H1 (cell line): Measurements from ENCODE around the gene LUC7L3. TPM values are rescaled to one million over a fixed set of nuclear protein-coding genes. Genes with fewer than 3 reads are reported as not detected.

Experiments used
- CTCF ChIA-PET: fragments of 300-600 bp; sonication (Branson Sonifier 250); formaldehyde crosslinking; loops from one replicate; lab custom pipeline; 2021; ENCODE audit not compliant: partially characterized antibody; lab: Charles Lee
- POLR2A ChIA-PET: fragments of 300-600 bp; sonication (Branson Sonifier 250); formaldehyde crosslinking; loops from one replicate; lab custom pipeline; 2021; ENCODE audit warnings: inconsistent platforms; ENCODE audit not compliant: partially characterized antibody; lab: Charles Lee
- DNase-seq, 2 experiments: peaks; one replicate each; pipeline versions ENCODE4 v3.0.0 to v3.0.0-alpha.2; 2010 to 2022; ENCODE audit warnings: low spot score in 2 of 2, low read depth in 1 of 2, mixed read lengths in 1 of 2
- FAIRE-seq: peaks from 2 replicates; lab custom pipeline; 2011; peaks lifted over from hg19 to GRCh38; lab: Jason Lieb, UNC
- H2AFZ ChIP-seq: 2 replicates; pipeline ENCODE4 v1.8.1; 2012; ENCODE audit warnings: low read length, inconsistent platforms
- H2AK5ac ChIP-seq: 2 replicates; pipeline ENCODE4 v1.6.1; 2013; ENCODE audit warnings: low read depth, low read length
- H2BK120ac ChIP-seq: replicated peaks from 2 replicates; pipeline ENCODE3; 2013; ENCODE audit warnings: low read depth, low read length, inconsistent platforms
- H2BK12ac ChIP-seq: 2 replicates; pipeline ENCODE4 v1.6.1; 2013; ENCODE audit warnings: low read depth, low read length
- H2BK15ac ChIP-seq: 2 replicates; pipeline ENCODE4 v1.6.1; 2013; ENCODE audit warnings: low read length
- H2BK20ac ChIP-seq: 2 replicates; pipeline ENCODE4 v1.6.1; 2013; ENCODE audit warnings: low read length
- H2BK5ac ChIP-seq: 2 replicates; pipeline ENCODE4 v1.6.1; 2013; ENCODE audit warnings: low read depth, low read length
- H3K14ac ChIP-seq: 2 replicates; pipeline ENCODE4 v1.6.1; 2013; ENCODE audit warnings: inconsistent platforms; ENCODE audit not compliant: insufficient read length
- H3K18ac ChIP-seq: 2 replicates; pipeline ENCODE4 v1.6.1; 2013; ENCODE audit warnings: low read length; ENCODE audit errors: extremely low read depth
- H3K23ac ChIP-seq: 2 replicates; pipeline ENCODE4 v1.6.1; 2013; ENCODE audit warnings: inconsistent platforms; ENCODE audit not compliant: insufficient read length
- H3K23me2 ChIP-seq: 2 replicates; pipeline ENCODE4 v1.6.1; 2013; ENCODE audit warnings: low read depth, low read length
- H3K27ac ChIP-seq: 2 replicates; pipeline ENCODE4 v1.6.1; 2011; ENCODE audit warnings: low read depth, low read length, inconsistent platforms
- H3K27me3 ChIP-seq, 4 experiments: replicated peaks in 1 of 4; 1 replicate in 1 of 4; 2 replicates in 3 of 4; pipeline versions ENCODE4 v1.6.1 to v1.8.1; 2011 to 2013; ENCODE audit warnings: low read length in 3 of 4, mild to moderate bottlenecking in 3 of 4, inconsistent platforms in 2 of 4, mixed read lengths in 2 of 4, moderate library complexity in 1 of 4; ENCODE audit not compliant: control insufficient read depth in 3 of 4, insufficient read depth in 3 of 4; ENCODE audit errors: extremely low read depth in 1 of 4
- H3K36me3 ChIP-seq, 4 experiments: 2 replicates each; pipeline versions ENCODE4 v1.6.1 to v1.8.1; 2011 to 2013; ENCODE audit warnings: mild to moderate bottlenecking in 4 of 4, low read length in 3 of 4, moderate library complexity in 2 of 4, control low read depth in 1 of 4, inconsistent platforms in 1 of 4; ENCODE audit not compliant: insufficient read depth in 4 of 4, control insufficient read depth in 2 of 4
- H3K4ac ChIP-seq: replicated peaks from 2 replicates; pipeline ENCODE3; 2013; ENCODE audit warnings: low read length, low read depth, mixed read lengths, inconsistent platforms; ENCODE audit not compliant: insufficient read length
- H3K4me1 ChIP-seq, 4 experiments: replicated peaks in 1 of 4; 1 replicate in 1 of 4; 2 replicates in 3 of 4; pipeline versions ENCODE4 v1.6.1 to v1.8.1; 2011 to 2013; ENCODE audit warnings: low read length in 3 of 4, inconsistent platforms in 2 of 4, mixed read lengths in 1 of 4; ENCODE audit not compliant: insufficient read depth in 4 of 4, control insufficient read depth in 3 of 4
- H3K4me2 ChIP-seq, 2 experiments: 2 replicates each; pipeline versions ENCODE4 v1.6.1 to v1.8.1; 2011 to 2013; ENCODE audit warnings: low read depth in 2 of 2, low read length in 2 of 2, control low read depth in 1 of 2, inconsistent platforms in 1 of 2, mild to moderate bottlenecking in 1 of 2; ENCODE audit not compliant: insufficient read depth in 1 of 2
- H3K4me3 ChIP-seq, 4 experiments: fragments of 200-600, 300-600 bp in 1 of 4; sonication (generic), shearing (Covaris generic), sonication (Bioruptor Twin) in 1 of 4; 2 replicates each; pipeline versions ENCODE4 v1.5.1 to v1.8.1; 2011 to 2016; ENCODE audit warnings: low read length in 4 of 4, low read depth in 3 of 4, control low read depth in 2 of 4, inconsistent platforms in 2 of 4, mild to moderate bottlenecking in 2 of 4, mixed read lengths in 1 of 4, moderate library complexity in 1 of 4; ENCODE audit not compliant: insufficient read depth in 2 of 4; ENCODE audit errors: extremely low read depth in 1 of 4
- H3K56ac ChIP-seq: replicated peaks from 2 replicates; pipeline ENCODE3; 2013; ENCODE audit warnings: low read depth, mild to moderate bottlenecking, mixed read lengths, low read length, inconsistent platforms; ENCODE audit not compliant: insufficient read length
- H3K79me1 ChIP-seq: 2 replicates; pipeline ENCODE4 v1.6.1; 2013; ENCODE audit warnings: low read depth, low read length, control low read depth
- H3K79me2 ChIP-seq, 2 experiments: 2 replicates each; pipeline versions ENCODE4 v1.6.1 to v1.8.1; 2012 to 2013; ENCODE audit warnings: low read length in 2 of 2, mild to moderate bottlenecking in 2 of 2, inconsistent platforms in 1 of 2; ENCODE audit not compliant: insufficient read depth in 2 of 2, control insufficient read depth in 1 of 2
- H3K9ac ChIP-seq, 4 experiments: replicated peaks in 1 of 4; 1 replicate in 1 of 4; 2 replicates in 3 of 4; pipeline versions ENCODE4 v1.6.1 to v1.8.1; 2011 to 2013; ENCODE audit warnings: low read depth in 3 of 4, low read length in 3 of 4, control low read depth in 2 of 4, mild to moderate bottlenecking in 2 of 4, moderate library complexity in 2 of 4, inconsistent platforms in 1 of 4; ENCODE audit errors: extremely low read depth in 1 of 4
- H3K9me3 ChIP-seq, 2 experiments: 2 replicates each; pipeline versions ENCODE4 v1.6.1 to v1.8.1; 2012 to 2013; ENCODE audit warnings: mild to moderate bottlenecking in 2 of 2, moderate library complexity in 2 of 2, control low read depth in 1 of 2, inconsistent platforms in 1 of 2, low read depth in 1 of 2, low read length in 1 of 2, mixed read lengths in 1 of 2; ENCODE audit not compliant: insufficient read depth in 2 of 2
- H4K20me1 ChIP-seq, 2 experiments: replicated peaks in 1 of 2; 2 replicates each; pipeline versions ENCODE3 to v1.8.1; 2011 to 2013; ENCODE audit warnings: inconsistent platforms in 2 of 2, low read length in 2 of 2, mild to moderate bottlenecking in 1 of 2; ENCODE audit not compliant: insufficient read depth in 2 of 2, control insufficient read depth in 1 of 2
- H4K5ac ChIP-seq: 2 replicates; pipeline ENCODE4 v1.6.1; 2013; ENCODE audit warnings: low read length, low read depth, mixed read lengths, inconsistent platforms; ENCODE audit not compliant: insufficient read length
- H4K8ac ChIP-seq: 2 replicates; pipeline ENCODE4 v1.8.0; 2013; ENCODE audit warnings: mild to moderate bottlenecking, moderate library complexity, low read length, inconsistent platforms; ENCODE audit not compliant: insufficient read depth; ENCODE audit errors: extremely low read depth
- H4K91ac ChIP-seq: replicated peaks from 2 replicates; pipeline ENCODE3; 2013; ENCODE audit warnings: low read length, mixed read lengths, inconsistent platforms; ENCODE audit not compliant: insufficient read length
- BACH1 ChIP-seq: IDR thresholded peaks from 2 replicates; pipeline ENCODE4 v1.6.1; 2012; ENCODE audit warnings: low read length, improper control_type of control experiment
- CBX5 ChIP-seq: fragments of 300-800, 300-1000 bp; sonication (generic); IDR thresholded peaks from 2 replicates; pipeline ENCODE4 v1.7.1; 2016; ENCODE audit warnings: antibody characterized with exemption, low read length, low read depth
- CREB1 ChIP-seq: IDR thresholded peaks from 2 replicates; pipeline ENCODE4 v1.6.1; 2012; ENCODE audit warnings: inconsistent platforms
- EZH2 ChIP-seq: fragments of 200-600 bp; sonication (generic); IDR thresholded peaks from 2 replicates; pipeline ENCODE4 v1.7.1; 2012; ENCODE audit warnings: low read depth, mild to moderate bottlenecking, moderate library complexity, low read length, inconsistent platforms; ENCODE audit not compliant: severe bottlenecking
- JUN ChIP-seq: IDR thresholded peaks from 2 replicates; pipeline ENCODE4 v1.6.1; 2011; ENCODE audit warnings: low read depth, mild to moderate bottlenecking, improper control_type of control experiment, low read length
- JUND ChIP-seq: IDR thresholded peaks from 2 replicates; pipeline ENCODE4 v1.6.1; 2011; ENCODE audit warnings: mild to moderate bottlenecking, improper control_type of control experiment, low read length
- KDM4A ChIP-seq: IDR thresholded peaks from one replicate; pipeline ENCODE4 v1.7.1; 2012; ENCODE audit warnings: low read depth, mild to moderate bottlenecking, moderate library complexity, low read length, inconsistent platforms; ENCODE audit not compliant: severe bottlenecking
- KDM5A ChIP-seq: fragments of 200-600 bp; IDR thresholded peaks from 2 replicates; pipeline ENCODE4 v1.7.1; 2012; ENCODE audit warnings: mild to moderate bottlenecking, low read length, inconsistent platforms, mixed read lengths
- MAFK ChIP-seq: IDR thresholded peaks from 2 replicates; pipeline ENCODE4 v1.6.1; 2012; ENCODE audit warnings: low read depth, mild to moderate bottlenecking, improper control_type of control experiment, low read length
- POLR2AphosphoS5 ChIP-seq: IDR thresholded peaks from 2 replicates; pipeline ENCODE4 v1.6.1; 2011; ENCODE audit warnings: low read depth, low read length
- POU5F1 ChIP-seq: IDR thresholded peaks from 2 replicates; pipeline ENCODE4 v1.6.1; 2011; ENCODE audit warnings: low read depth, mild to moderate bottlenecking, low read length, moderate library complexity
- SAP30 ChIP-seq: fragments of 300-600 bp; sonication (generic); IDR thresholded peaks from 2 replicates; pipeline ENCODE4 v1.7.1; 2012; ENCODE audit warnings: low read length, moderate library complexity, mild to moderate bottlenecking, inconsistent platforms; ENCODE audit not compliant: insufficient read depth, insufficient replicate concordance
- SIN3A ChIP-seq, 2 experiments: IDR thresholded peaks in 1 of 2; conservative IDR thresholded peaks in 1 of 2; 2 replicates each; pipeline ENCODE4 v1.6.1; 2011 to 2012; ENCODE audit warnings: low read length in 2 of 2, improper control_type of control experiment in 1 of 2, low read depth in 1 of 2, mild to moderate bottlenecking in 1 of 2
- SP4 ChIP-seq: IDR thresholded peaks from 2 replicates; pipeline ENCODE4 v1.6.1; 2012; ENCODE audit warnings: low read length, inconsistent platforms
- TEAD4 ChIP-seq: IDR thresholded peaks from 2 replicates; pipeline ENCODE4 v1.6.1; 2012; ENCODE audit warnings: low read depth, low read length, inconsistent platforms, mixed read lengths
- ZNF274 ChIP-seq: IDR thresholded peaks from 2 replicates; pipeline ENCODE4 v1.7.0; 2012; ENCODE audit warnings: low read length, borderline replicate concordance; ENCODE audit errors: extremely low read depth
- WGBS, 2 experiments: shearing (Covaris generic) in 1 of 2; methylation state at CpG; one replicate each; pipeline versions ENCODE4 v1.1.6 to v1.1.7; 2013 to 2015; ENCODE audit warnings: low lambda C conversion rate in 2 of 2, mixed read lengths in 2 of 2, inconsistent platforms in 1 of 2, low coverage in 1 of 2, missing lambda C conversion rate in 1 of 2; ENCODE audit not compliant: insufficient replicate concordance in 2 of 2, insufficient coverage in 1 of 2, insufficient read length in 1 of 2; ENCODE audit errors: extremely low coverage in 1 of 2, missing lambda C conversion rate in 1 of 2; 5-methylcytosine and 5-hydroxymethylcytosine counted together
- polyA plus RNA-seq, 7 experiments: library from polyadenylated mRNA; depleted of rRNA in 3 of 7; stranded (reverse) in 5 of 7; unstranded in 2 of 7; fragments of >200 nt in 5 of 7; fragments of 200-250 nt in 2 of 7; gene quantifications; 1 replicate in 5 of 7; 2 replicates in 1 of 7; 4 replicates in 1 of 7; pipeline versions ENCODE4 v1.2.1 to v1.2.3, GENCODE V29; 2011 to 2013; ENCODE audit warnings: missing spikeins in 2 of 7, mixed read lengths in 2 of 7
- total RNA-seq: library from RNA; stranded (reverse); fragmentation: NEBNext Ultra II Directional; extraction: Animal tissue kit (Norgen Biotek cat#: 25700); gene quantifications from 2 replicates; pipeline ENCODE4 v1.2.1, GENCODE V29; 2021

The LUC7L3 gene
- total and polyA plus RNA-seq, 2 of the 8 experiments (the other 6 are each of a cell fraction or from before 2014, with no cell fraction given): 102 to 126 TPM

DNA sequence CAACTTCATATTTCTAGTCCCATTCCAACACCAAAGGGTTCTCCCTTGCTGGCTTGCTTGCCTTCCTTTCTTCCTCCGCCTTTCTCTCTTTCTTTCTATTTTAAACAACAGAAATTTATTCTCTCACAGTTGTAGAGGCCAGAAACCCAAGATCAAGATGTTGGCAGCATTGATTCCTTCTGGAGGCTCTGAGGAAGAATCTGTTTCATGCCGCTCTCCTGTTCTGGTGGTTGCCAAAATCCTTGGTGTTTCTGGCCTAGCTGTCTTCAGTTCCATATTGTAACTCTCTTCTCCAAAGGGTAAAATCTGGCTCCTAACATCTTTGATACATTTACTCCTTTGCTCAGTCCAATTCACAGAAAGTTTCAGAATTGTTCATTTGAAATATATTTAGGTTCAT is 50.9 kb downstream of the LUC7L3 start:
- Histone ChIP-seq H3K79me2 (no peaks in the 10 kb centered on the region), H2BK12ac (no peak overlapping the region), H3K79me1 (no peaks in the 10 kb centered on the region), H2BK120ac (no peak overlapping the region), H3K4me3 (no peak overlapping the region), H2BK20ac (no peak overlapping the region), H4K5ac (no peak overlapping the region), H4K20me1 (no peaks in the 10 kb centered on the region), H4K91ac (no peak overlapping the region), H3K14ac (no peak overlapping the region), H3K27ac (no peak overlapping the region), H3K4me1 (no peaks in the 10 kb centered on the region), H3K23me2 (0 out of 2 replicates have a peak, but pooled peaks cover 2% of the 10 kb centered on the region), H2AFZ (no peak overlapping the region), H3K56ac (no peak overlapping the region), H3K4ac (no peak overlapping the region), H3K4me2 (no peak overlapping the region), H3K23ac (no peak overlapping the region), H4K8ac (no peak overlapping the region), H3K27me3 (no peaks in the 10 kb centered on the region), H3K9me3 (no peaks in the 10 kb centered on the region), H2BK5ac (no peak overlapping the region), H3K9ac (no peak overlapping the region), H3K36me3 (no peaks in the 10 kb centered on the region), H3K18ac (no peak overlapping the region), H2BK15ac (no peak overlapping the region), H2AK5ac (no peak overlapping the region)
- no peak for DNase-seq
- 97% methylated on average over 2 of the region's 2 CpGs; no CpG with 5 or more reads in 1 of the 2 experiments for WGBS, 2 experiments
- ChIA-PET POLR2A (interaction anchor here (1.3 kb wide), 1 partner anchor 12 kb away, joined by 5 read pairs; no protein-coding TSS in a partner anchor), CTCF (interaction anchor here (2.1 kb wide), 1 partner anchor 13 kb away, joined by 7 read pairs; no protein-coding TSS in a partner anchor)
- FAIRE-seq: no peak
- TF ChIP-seq JUN (no peak), MAFK (no peak), EZH2 (no peak), POU5F1 (no peak), SAP30 (no peak), BACH1 (no peak), CBX5 (no peak), POLR2AphosphoS5 (no peak), CREB1 (no peak), KDM5A (no peak), ZNF274 (no peak), SIN3A (conservative IDR thresholded peaks at IDR 0.05 in 1 of 2, IDR thresholded peaks at IDR 0.05 in 1 of 2; ENCODE audit: low read depth in 1 of 2, low read length in 2 of 2) (no peak), KDM4A (no peak), JUND (no peak), SP4 (no peak), TEAD4 (no peak)
